H1 (cell line): ENCODE measurements around the gene ST8SIA5. TPM values are rescaled to one million over a fixed set of nuclear protein-coding genes. Genes with fewer than 3 reads are reported as not detected.
A peak's percentile ranks its signal among the peaks of the same experiment; 100 is the strongest.

Source experiments
- CTCF ChIA-PET: fragments of 300-600 bp; sonication (Branson Sonifier 250); formaldehyde crosslinking; loops from one replicate; lab custom pipeline; 2021; ENCODE audit not compliant: partially characterized antibody; lab: Charles Lee
- POLR2A ChIA-PET: fragments of 300-600 bp; sonication (Branson Sonifier 250); formaldehyde crosslinking; loops from one replicate; lab custom pipeline; 2021; ENCODE audit warnings: inconsistent platforms; ENCODE audit not compliant: partially characterized antibody; lab: Charles Lee
- DNase-seq, 2 experiments: peaks; one replicate each; pipeline versions ENCODE4 v3.0.0 to v3.0.0-alpha.2; 2010 to 2022; ENCODE audit warnings: low spot score in 2 of 2, low read depth in 1 of 2, mixed read lengths in 1 of 2
- FAIRE-seq: peaks from 2 replicates; lab custom pipeline; 2011; peaks lifted over from hg19 to GRCh38; lab: Jason Lieb, UNC
- H2AFZ ChIP-seq: 2 replicates; pipeline ENCODE4 v1.8.1; 2012; ENCODE audit warnings: low read length, inconsistent platforms
- H2AK5ac ChIP-seq: 2 replicates; pipeline ENCODE4 v1.6.1; 2013; ENCODE audit warnings: low read depth, low read length
- H2BK120ac ChIP-seq: replicated peaks from 2 replicates; pipeline ENCODE3; 2013; ENCODE audit warnings: low read depth, low read length, inconsistent platforms
- H2BK12ac ChIP-seq: 2 replicates; pipeline ENCODE4 v1.6.1; 2013; ENCODE audit warnings: low read depth, low read length
- H2BK15ac ChIP-seq: 2 replicates; pipeline ENCODE4 v1.6.1; 2013; ENCODE audit warnings: low read length
- H2BK20ac ChIP-seq: 2 replicates; pipeline ENCODE4 v1.6.1; 2013; ENCODE audit warnings: low read length
- H2BK5ac ChIP-seq: 2 replicates; pipeline ENCODE4 v1.6.1; 2013; ENCODE audit warnings: low read depth, low read length
- H3K14ac ChIP-seq: 2 replicates; pipeline ENCODE4 v1.6.1; 2013; ENCODE audit warnings: inconsistent platforms; ENCODE audit not compliant: insufficient read length
- H3K18ac ChIP-seq: 2 replicates; pipeline ENCODE4 v1.6.1; 2013; ENCODE audit warnings: low read length; ENCODE audit errors: extremely low read depth
- H3K23ac ChIP-seq: 2 replicates; pipeline ENCODE4 v1.6.1; 2013; ENCODE audit warnings: inconsistent platforms; ENCODE audit not compliant: insufficient read length
- H3K23me2 ChIP-seq: 2 replicates; pipeline ENCODE4 v1.6.1; 2013; ENCODE audit warnings: low read depth, low read length
- H3K27ac ChIP-seq: 2 replicates; pipeline ENCODE4 v1.6.1; 2011; ENCODE audit warnings: low read depth, low read length, inconsistent platforms
- H3K27me3 ChIP-seq, 4 experiments: replicated peaks in 1 of 4; 1 replicate in 1 of 4; 2 replicates in 3 of 4; pipeline versions ENCODE4 v1.6.1 to v1.8.1; 2011 to 2013; ENCODE audit warnings: low read length in 3 of 4, mild to moderate bottlenecking in 3 of 4, inconsistent platforms in 2 of 4, mixed read lengths in 2 of 4, moderate library complexity in 1 of 4; ENCODE audit not compliant: control insufficient read depth in 3 of 4, insufficient read depth in 3 of 4; ENCODE audit errors: extremely low read depth in 1 of 4
- H3K36me3 ChIP-seq, 4 experiments: 2 replicates each; pipeline versions ENCODE4 v1.6.1 to v1.8.1; 2011 to 2013; ENCODE audit warnings: mild to moderate bottlenecking in 4 of 4, low read length in 3 of 4, moderate library complexity in 2 of 4, control low read depth in 1 of 4, inconsistent platforms in 1 of 4; ENCODE audit not compliant: insufficient read depth in 4 of 4, control insufficient read depth in 2 of 4
- H3K4ac ChIP-seq: replicated peaks from 2 replicates; pipeline ENCODE3; 2013; ENCODE audit warnings: low read length, low read depth, mixed read lengths, inconsistent platforms; ENCODE audit not compliant: insufficient read length
- H3K4me1 ChIP-seq, 4 experiments: replicated peaks in 1 of 4; 1 replicate in 1 of 4; 2 replicates in 3 of 4; pipeline versions ENCODE4 v1.6.1 to v1.8.1; 2011 to 2013; ENCODE audit warnings: low read length in 3 of 4, inconsistent platforms in 2 of 4, mixed read lengths in 1 of 4; ENCODE audit not compliant: insufficient read depth in 4 of 4, control insufficient read depth in 3 of 4
- H3K4me2 ChIP-seq, 2 experiments: 2 replicates each; pipeline versions ENCODE4 v1.6.1 to v1.8.1; 2011 to 2013; ENCODE audit warnings: low read depth in 2 of 2, low read length in 2 of 2, control low read depth in 1 of 2, inconsistent platforms in 1 of 2, mild to moderate bottlenecking in 1 of 2; ENCODE audit not compliant: insufficient read depth in 1 of 2
- H3K4me3 ChIP-seq, 4 experiments: fragments of 200-600, 300-600 bp in 1 of 4; sonication (generic), shearing (Covaris generic), sonication (Bioruptor Twin) in 1 of 4; 2 replicates each; pipeline versions ENCODE4 v1.5.1 to v1.8.1; 2011 to 2016; ENCODE audit warnings: low read length in 4 of 4, low read depth in 3 of 4, control low read depth in 2 of 4, inconsistent platforms in 2 of 4, mild to moderate bottlenecking in 2 of 4, mixed read lengths in 1 of 4, moderate library complexity in 1 of 4; ENCODE audit not compliant: insufficient read depth in 2 of 4; ENCODE audit errors: extremely low read depth in 1 of 4
- H3K56ac ChIP-seq: replicated peaks from 2 replicates; pipeline ENCODE3; 2013; ENCODE audit warnings: low read depth, mild to moderate bottlenecking, mixed read lengths, low read length, inconsistent platforms; ENCODE audit not compliant: insufficient read length
- H3K79me1 ChIP-seq: 2 replicates; pipeline ENCODE4 v1.6.1; 2013; ENCODE audit warnings: low read depth, low read length, control low read depth
- H3K79me2 ChIP-seq, 2 experiments: 2 replicates each; pipeline versions ENCODE4 v1.6.1 to v1.8.1; 2012 to 2013; ENCODE audit warnings: low read length in 2 of 2, mild to moderate bottlenecking in 2 of 2, inconsistent platforms in 1 of 2; ENCODE audit not compliant: insufficient read depth in 2 of 2, control insufficient read depth in 1 of 2
- H3K9ac ChIP-seq, 4 experiments: replicated peaks in 1 of 4; 1 replicate in 1 of 4; 2 replicates in 3 of 4; pipeline versions ENCODE4 v1.6.1 to v1.8.1; 2011 to 2013; ENCODE audit warnings: low read depth in 3 of 4, low read length in 3 of 4, control low read depth in 2 of 4, mild to moderate bottlenecking in 2 of 4, moderate library complexity in 2 of 4, inconsistent platforms in 1 of 4; ENCODE audit errors: extremely low read depth in 1 of 4
- H3K9me3 ChIP-seq, 2 experiments: 2 replicates each; pipeline versions ENCODE4 v1.6.1 to v1.8.1; 2012 to 2013; ENCODE audit warnings: mild to moderate bottlenecking in 2 of 2, moderate library complexity in 2 of 2, control low read depth in 1 of 2, inconsistent platforms in 1 of 2, low read depth in 1 of 2, low read length in 1 of 2, mixed read lengths in 1 of 2; ENCODE audit not compliant: insufficient read depth in 2 of 2
- H4K20me1 ChIP-seq, 2 experiments: replicated peaks in 1 of 2; 2 replicates each; pipeline versions ENCODE3 to v1.8.1; 2011 to 2013; ENCODE audit warnings: inconsistent platforms in 2 of 2, low read length in 2 of 2, mild to moderate bottlenecking in 1 of 2; ENCODE audit not compliant: insufficient read depth in 2 of 2, control insufficient read depth in 1 of 2
- H4K5ac ChIP-seq: 2 replicates; pipeline ENCODE4 v1.6.1; 2013; ENCODE audit warnings: low read length, low read depth, mixed read lengths, inconsistent platforms; ENCODE audit not compliant: insufficient read length
- H4K8ac ChIP-seq: 2 replicates; pipeline ENCODE4 v1.8.0; 2013; ENCODE audit warnings: mild to moderate bottlenecking, moderate library complexity, low read length, inconsistent platforms; ENCODE audit not compliant: insufficient read depth; ENCODE audit errors: extremely low read depth
- H4K91ac ChIP-seq: replicated peaks from 2 replicates; pipeline ENCODE3; 2013; ENCODE audit warnings: low read length, mixed read lengths, inconsistent platforms; ENCODE audit not compliant: insufficient read length
- ASH2L ChIP-seq: fragments of 200-600, 300-600 bp; sonication (generic); IDR thresholded peaks from one replicate; pipeline ENCODE4 v1.7.1; 2017; ENCODE audit warnings: low read length
- FOSL1 ChIP-seq: IDR thresholded peaks from 2 replicates; pipeline ENCODE4 v1.6.1; 2011; ENCODE audit warnings: mild to moderate bottlenecking, low read depth, low read length, moderate library complexity; ENCODE audit not compliant: insufficient read depth
- NRF1 ChIP-seq: IDR thresholded peaks from 2 replicates; pipeline ENCODE4 v1.6.1; 2011; ENCODE audit warnings: mild to moderate bottlenecking, low read depth, low read length, improper control_type of control experiment
- PHF8 ChIP-seq: fragments of 200-600 bp; sonication (generic); conservative IDR thresholded peaks from 2 replicates; pipeline ENCODE4 v1.7.1; 2012; ENCODE audit warnings: low read depth, mild to moderate bottlenecking, inconsistent platforms, low read length, moderate library complexity
- SP4 ChIP-seq: IDR thresholded peaks from 2 replicates; pipeline ENCODE4 v1.6.1; 2012; ENCODE audit warnings: low read length, inconsistent platforms
- WGBS, 2 experiments: shearing (Covaris generic) in 1 of 2; methylation state at CpG; one replicate each; pipeline versions ENCODE4 v1.1.6 to v1.1.7; 2013 to 2015; ENCODE audit warnings: low lambda C conversion rate in 2 of 2, mixed read lengths in 2 of 2, inconsistent platforms in 1 of 2, low coverage in 1 of 2, missing lambda C conversion rate in 1 of 2; ENCODE audit not compliant: insufficient replicate concordance in 2 of 2, insufficient coverage in 1 of 2, insufficient read length in 1 of 2; ENCODE audit errors: extremely low coverage in 1 of 2, missing lambda C conversion rate in 1 of 2; 5-methylcytosine and 5-hydroxymethylcytosine counted together
- polyA plus RNA-seq, 7 experiments: library from polyadenylated mRNA; depleted of rRNA in 3 of 7; stranded (reverse) in 5 of 7; unstranded in 2 of 7; fragments of >200 nt in 5 of 7; fragments of 200-250 nt in 2 of 7; gene quantifications; 1 replicate in 5 of 7; 2 replicates in 1 of 7; 4 replicates in 1 of 7; pipeline versions ENCODE4 v1.2.1 to v1.2.3, GENCODE V29; 2011 to 2013; ENCODE audit warnings: missing spikeins in 2 of 7, mixed read lengths in 2 of 7
- total RNA-seq: library from RNA; stranded (reverse); fragmentation: NEBNext Ultra II Directional; extraction: Animal tissue kit (Norgen Biotek cat#: 25700); gene quantifications from 2 replicates; pipeline ENCODE4 v1.2.1, GENCODE V29; 2021
- TF ChIP-seq, protein P1 (sequence below): IDR thresholded peaks from 2 replicates; pipeline ENCODE4 v1.6.1; 2012; ENCODE audit warnings: inconsistent platforms

ST8SIA5 gene
- total and polyA plus RNA-seq, 2 of the 8 experiments (the other 6 are each of a cell fraction or from before 2014, with no cell fraction given) = 2.4 to 6.3 TPM

DNA sequence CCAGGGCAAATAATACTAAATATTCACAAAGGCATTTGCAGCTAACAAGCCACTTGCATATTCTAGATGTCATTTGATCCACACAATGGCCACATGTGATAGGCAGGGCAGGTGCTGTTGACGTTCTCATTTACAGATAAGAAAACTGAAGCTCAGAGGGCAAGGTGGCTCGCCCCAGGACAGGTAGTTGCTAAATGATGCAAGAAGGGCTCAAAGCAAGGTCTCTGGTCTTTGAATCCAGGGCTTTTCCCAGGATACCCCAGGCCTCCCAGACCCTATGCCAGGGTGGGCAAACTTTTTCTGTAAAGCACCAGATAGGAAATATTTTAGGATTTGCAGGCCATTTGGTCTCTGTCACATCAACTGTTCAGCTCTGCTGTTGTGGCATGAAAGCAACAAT lies 135.0 kb downstream of the ST8SIA5 start:
- no peaks in the 10 kb centered on the region for H4K20me1 ChIP-seq
- CTCF ChIA-PET = interaction anchor here (1.1 to 5.6 kb wide), 9 partner anchors 29 to 340 kb away, joined by 3 to 64 read pairs (median 6); partner anchors contain the start of gene LOXHD1
- FAIRE-seq = no peak

More for the DNA sequence above, 135.0 kb downstream of the ST8SIA5 start:
- no peaks in the 10 kb centered on the region for H3K36me3 ChIP-seq
- no peak overlapping the region for H2BK120ac ChIP-seq
- H3K27me3 ChIP-seq = no peaks in the 10 kb centered on the region
- no peaks in the 10 kb centered on the region for H3K9me3 ChIP-seq
- H3K9ac ChIP-seq = no peak overlapping the region
- POLR2A ChIA-PET = no interaction called here
- no peak overlapping the region for H3K14ac ChIP-seq
- no peak overlapping the region for H4K91ac ChIP-seq
- H4K5ac ChIP-seq = no peak overlapping the region
- H2BK5ac ChIP-seq = no peak overlapping the region
- H3K4me2 ChIP-seq = no peak overlapping the region
- H2BK12ac ChIP-seq = no peak overlapping the region; the same call in 1 of the 2 replicates
- no peaks in the 10 kb centered on the region for H3K23me2 ChIP-seq
- H3K4me3 ChIP-seq = no peak overlapping the region
- no peak overlapping the region for H3K18ac ChIP-seq
- no peak overlapping the region for H2AFZ ChIP-seq
- H3K79me1 ChIP-seq = no peaks in the 10 kb centered on the region
- no peak overlapping the region for H2AK5ac ChIP-seq
- WGBS, 2 experiments = 83% methylated on average over 2 of the region's 2 CpGs; no CpG with 5 or more reads in 1 of the 2 experiments
- H3K4ac ChIP-seq = no peak overlapping the region
- DNase-seq = peak in 1 of 2 experiments; percentile 35
- H3K27ac ChIP-seq = no peak overlapping the region
- H2BK15ac ChIP-seq = no peak overlapping the region
- peaks cover 0 to 3% (median 0%) of the 10 kb centered on the region in 4 experiments; a peak in 1 of 7 replicates for H3K4me1 ChIP-seq
- H3K56ac ChIP-seq = no peak overlapping the region
- H3K23ac ChIP-seq = no peak overlapping the region
- H2BK20ac ChIP-seq = no peak overlapping the region
- H3K79me2 ChIP-seq = no peaks in the 10 kb centered on the region
- TF ChIP-seq, protein P1, sequence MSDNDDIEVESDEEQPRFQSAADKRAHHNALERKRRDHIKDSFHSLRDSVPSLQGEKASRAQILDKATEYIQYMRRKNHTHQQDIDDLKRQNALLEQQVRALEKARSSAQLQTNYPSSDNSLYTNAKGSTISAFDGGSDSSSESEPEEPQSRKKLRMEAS = no peak
- no peak for TF ChIP-seq SP4
- no peak for TF ChIP-seq ASH2L
- TF ChIP-seq NRF1 = no peak
- no peak for TF ChIP-seq PHF8
- no peak for TF ChIP-seq FOSL1
- TF ChIP-seq, all 59 proteins: peak for 0
- no peak overlapping the region for H4K8ac ChIP-seq
